KMS-11 (cell line): Measurements from ENCODE around the gene SERPINE1.

ENCODE experiments used
- H2AFZ ChIP-seq: fragments of 200-600 bp; sonication (generic); 2 replicates; pipeline ENCODE4 v1.6.1; 2016; ENCODE audit warnings: antibody characterized with exemption, mixed run types, low read depth
- H3K27ac ChIP-seq: fragments of 200-600 bp; sonication (generic); 2 replicates; pipeline ENCODE4 v1.6.1; 2016; ENCODE audit warnings: mild to moderate bottlenecking, mixed run types
- H3K27me3 ChIP-seq: fragments of 200-600 bp; sonication (generic); 2 replicates; pipeline ENCODE4 v1.6.1; 2017; ENCODE audit warnings: mild to moderate bottlenecking, low read depth, mixed run types, moderate library complexity; ENCODE audit not compliant: insufficient read depth
- H3K36me3 ChIP-seq: fragments of 200-600 bp; sonication (generic); 2 replicates; pipeline ENCODE4 v1.6.1; 2017; ENCODE audit warnings: mild to moderate bottlenecking, mixed run types; ENCODE audit not compliant: insufficient read depth
- H3K4me1 ChIP-seq: fragments of 200-600 bp; sonication (generic); 2 replicates; pipeline ENCODE4 v1.6.1; 2016; ENCODE audit warnings: mild to moderate bottlenecking, low read depth, mixed run types; ENCODE audit not compliant: poor library complexity, severe bottlenecking
- H3K4me2 ChIP-seq: fragments of 200-600 bp; sonication (generic); 2 replicates; pipeline ENCODE4 v1.7.0; 2016; ENCODE audit warnings: mild to moderate bottlenecking, mixed run types
- H3K4me3 ChIP-seq: fragments of 200-600 bp; sonication (generic); IDR thresholded peaks from 2 replicates; pipeline ENCODE4 v1.6.1; 2017; ENCODE audit warnings: low read depth, low read length, mixed read lengths; ENCODE audit not compliant: insufficient read depth
- H3K79me2 ChIP-seq: fragments of 200-600 bp; sonication (generic); 2 replicates; pipeline ENCODE4 v1.6.1; 2016; ENCODE audit warnings: low read depth, mixed run types; ENCODE audit not compliant: insufficient read depth
- H3K9ac ChIP-seq: fragments of 200-600 bp; sonication (generic); 2 replicates; pipeline ENCODE4 v1.6.1; 2016; ENCODE audit warnings: mild to moderate bottlenecking, mixed run types
- H4K20me1 ChIP-seq: fragments of 200-600 bp; sonication (generic); 2 replicates; pipeline ENCODE4 v1.6.1; 2016; ENCODE audit warnings: mild to moderate bottlenecking, mixed run types; ENCODE audit not compliant: insufficient read depth
- CTCF ChIP-seq: fragments of 200-600 bp; sonication (generic); conservative IDR thresholded peaks from 2 replicates; pipeline ENCODE4 v1.6.1; 2017; ENCODE audit warnings: low read depth, mild to moderate bottlenecking, antibody characterized with exemption, low read length, moderate library complexity, mixed read lengths

Gene SERPINE1

GRCh38 chr7:101096331-101096956, 30.5 kb upstream of the SERPINE1 start:
- H3K36me3 ChIP-seq: no peaks in the 10 kb centered on the region
- no peak overlapping the region for H3K27ac ChIP-seq
- no peak for TF ChIP-seq CTCF

GRCh38 chr7:101096957-101097347, 30.0 kb upstream of the SERPINE1 start:
- Histone ChIP-seq H3K36me3 (no peaks in the 10 kb centered on the region), H3K9ac (no peak overlapping the region), H3K4me3 (no peak overlapping the region), H3K79me2 (no peaks in the 10 kb centered on the region), H2AFZ (no peak overlapping the region), H3K27me3 (peaks cover 11% of the 10 kb centered on the region), H3K27ac (no peak overlapping the region), H4K20me1 (no peaks in the 10 kb centered on the region), H3K4me1 (no peaks in the 10 kb centered on the region), H3K4me2 (no peak overlapping the region)
- TF ChIP-seq CTCF: no peak

More at GRCh38 chr7:101096331-101096956, 30.5 kb upstream of the SERPINE1 start:
- H3K79me2 ChIP-seq: no peaks in the 10 kb centered on the region
- H3K4me1 ChIP-seq: no peaks in the 10 kb centered on the region
- H3K27me3 ChIP-seq: peaks cover 6% of the 10 kb centered on the region; the same call in 1 of the 2 replicates
- no peak overlapping the region for H3K4me2 ChIP-seq
- H2AFZ ChIP-seq: no peak overlapping the region
- H4K20me1 ChIP-seq: no peaks in the 10 kb centered on the region
- no peak overlapping the region for H3K9ac ChIP-seq
- no peak overlapping the region for H3K4me3 ChIP-seq

GRCh38 chr7:101097561-101097960, 29.3 kb upstream of the SERPINE1 start:
- H2AFZ ChIP-seq: no peak overlapping the region
- TF ChIP-seq CTCF: no peak
- H3K9ac ChIP-seq: no peak overlapping the region
- H4K20me1 ChIP-seq: no peaks in the 10 kb centered on the region
- H3K4me1 ChIP-seq: no peaks in the 10 kb centered on the region
- peaks cover 18% of the 10 kb centered on the region for H3K27me3 ChIP-seq
- H3K27ac ChIP-seq: no peak overlapping the region
- H3K4me3 ChIP-seq: no peak overlapping the region
- no peaks in the 10 kb centered on the region for H3K36me3 ChIP-seq
- no peaks in the 10 kb centered on the region for H3K79me2 ChIP-seq
- H3K4me2 ChIP-seq: no peak overlapping the region

GRCh38 chr7:101099969-101100781, 26.7 kb upstream of the SERPINE1 start:
- Histone ChIP-seq H3K79me2 (no peaks in the 10 kb centered on the region), H3K4me2 (no peak overlapping the region), H3K36me3 (no peaks in the 10 kb centered on the region), H2AFZ (no peak overlapping the region), H3K27ac (no peak overlapping the region), H3K9ac (no peak overlapping the region), H4K20me1 (no peaks in the 10 kb centered on the region), H3K4me1 (no peaks in the 10 kb centered on the region), H3K4me3 (no peak overlapping the region), H3K27me3 (peaks cover 42% of the 10 kb centered on the region)
- no peak for TF ChIP-seq CTCF
